SK-N-SH (cell line): ENCODE data around the gene SHROOM1.

ENCODE experiments used
- TAF1 ChIP-seq: IDR thresholded peaks from 2 replicates; pipeline ENCODE4 v1.6.1; 2012; ENCODE audit warnings: low read depth, mild to moderate bottlenecking, low read length, moderate library complexity, borderline replicate concordance
- TF ChIP-seq, protein P1 (sequence below): fragments of 200-600 bp; sonication (generic); IDR thresholded peaks from 2 replicates; pipeline ENCODE4 v1.6.1; 2017; ENCODE audit warnings: antibody characterized with exemption, mild to moderate bottlenecking, moderate library complexity

DNA sequence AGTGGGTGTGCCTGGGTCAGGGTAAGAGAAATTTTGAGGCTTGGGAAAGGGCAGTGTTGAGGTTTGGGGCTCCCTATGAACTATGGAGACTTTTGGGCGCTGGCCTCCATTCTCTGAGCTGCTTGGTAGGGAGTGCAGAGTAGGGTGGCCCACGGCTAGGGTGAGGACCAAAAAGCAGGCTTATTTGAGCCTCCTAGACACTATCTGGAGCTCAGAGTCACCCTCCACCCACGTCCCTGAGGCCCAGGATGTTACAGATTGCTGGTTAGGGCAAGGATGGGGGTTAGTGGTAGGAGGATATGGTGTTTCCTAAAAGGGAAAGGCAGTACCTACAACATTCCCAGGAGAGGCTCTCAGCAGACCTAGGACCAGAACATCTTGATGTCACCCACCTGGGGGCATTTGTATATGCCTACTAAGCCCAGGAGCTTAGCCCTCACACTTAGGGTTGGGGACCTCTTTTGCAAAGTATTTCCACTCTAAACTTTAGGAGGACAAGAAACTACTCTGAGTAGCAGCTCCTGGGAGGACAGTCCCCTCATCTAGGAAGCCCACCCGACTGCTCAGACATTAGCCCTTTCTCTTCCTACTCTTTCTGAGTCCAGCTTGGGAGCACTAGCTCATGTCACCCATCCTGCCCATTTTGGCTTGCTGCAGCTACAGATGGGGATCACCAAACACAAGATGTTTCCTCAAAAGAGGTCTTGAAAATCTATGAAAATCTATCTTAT lies 2.3 kb downstream of the SHROOM1 start:
- TF ChIP-seq, protein P1, sequence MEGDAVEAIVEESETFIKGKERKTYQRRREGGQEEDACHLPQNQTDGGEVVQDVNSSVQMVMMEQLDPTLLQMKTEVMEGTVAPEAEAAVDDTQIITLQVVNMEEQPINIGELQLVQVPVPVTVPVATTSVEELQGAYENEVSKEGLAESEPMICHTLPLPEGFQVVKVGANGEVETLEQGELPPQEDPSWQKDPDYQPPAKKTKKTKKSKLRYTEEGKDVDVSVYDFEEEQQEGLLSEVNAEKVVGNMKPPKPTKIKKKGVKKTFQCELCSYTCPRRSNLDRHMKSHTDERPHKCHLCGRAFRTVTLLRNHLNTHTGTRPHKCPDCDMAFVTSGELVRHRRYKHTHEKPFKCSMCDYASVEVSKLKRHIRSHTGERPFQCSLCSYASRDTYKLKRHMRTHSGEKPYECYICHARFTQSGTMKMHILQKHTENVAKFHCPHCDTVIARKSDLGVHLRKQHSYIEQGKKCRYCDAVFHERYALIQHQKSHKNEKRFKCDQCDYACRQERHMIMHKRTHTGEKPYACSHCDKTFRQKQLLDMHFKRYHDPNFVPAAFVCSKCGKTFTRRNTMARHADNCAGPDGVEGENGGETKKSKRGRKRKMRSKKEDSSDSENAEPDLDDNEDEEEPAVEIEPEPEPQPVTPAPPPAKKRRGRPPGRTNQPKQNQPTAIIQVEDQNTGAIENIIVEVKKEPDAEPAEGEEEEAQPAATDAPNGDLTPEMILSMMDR, result no peak
- TF ChIP-seq TAF1, result no peak
